Measurements from ENCODE around the gene TBX2.

The TBX2 gene

GRCh38 chr17:61403801-61404662 lies 4.4 kb downstream of the TBX2 start:
- DNase-seq = no peak

GRCh38 chr17:61404663-61404912 lies 4.9 kb downstream of the TBX2 start:
- DNase-seq = no peak

- DNase-seq = no peak
Measured at GRCh38 chr17:61404913-61405685, 5.5 kb downstream of the TBX2 start.

- DNase-seq = no peak
Measured at GRCh38 chr17:61405686-61406536, 6.3 kb downstream of the TBX2 start.

- DNase-seq = no peak
Measured at GRCh38 chr17:61406537-61406845, 6.8 kb downstream of the TBX2 start.

- no peak for DNase-seq
Measured at GRCh38 chr17:61406971-61407911, 7.6 kb downstream of the TBX2 start.

GRCh38 chr17:61408151-61409041 lies 8.8 kb downstream of the TBX2 start:
- DNase-seq = no peak

- no peak for DNase-seq
Measured at GRCh38 chr17:61409301-61410112, 9.9 kb downstream of the TBX2 start.

GRCh38 chr17:61410141-61411010 lies 10.7 kb downstream of the TBX2 start:
- DNase-seq = no peak

- DNase-seq = no peak
Measured at GRCh38 chr17:61411011-61411260, 11.3 kb downstream of the TBX2 start.

- DNase-seq = no peak
Measured at GRCh38 chr17:61411261-61412142, 11.9 kb downstream of the TBX2 start.

- no peak for DNase-seq
Measured at GRCh38 chr17:61412143-61412859, 12.7 kb downstream of the TBX2 start.

- no peak for DNase-seq
Measured at GRCh38 chr17:61412860-61413660, 13.4 kb downstream of the TBX2 start.

GRCh38 chr17:61413661-61414126 lies 14.1 kb downstream of the TBX2 start:
- no peak for DNase-seq

- no peak for DNase-seq
Measured at GRCh38 chr17:61414141-61414935, 14.7 kb downstream of the TBX2 start.

- DNase-seq = no peak
Measured at GRCh38 chr17:61414936-61415251, 15.3 kb downstream of the TBX2 start.

Measured in NCI-H187 treated with DMSO at 0.1 percent for 48 hours (cell line).